Measurements from ENCODE around the gene ZDHHC17.
"Not testable (repeated sequence)": the region's sequence is repeated elsewhere in the genome, so short reads cannot be mapped to it uniquely, and the experiment has no call there.

Gene ZDHHC17, protein sequence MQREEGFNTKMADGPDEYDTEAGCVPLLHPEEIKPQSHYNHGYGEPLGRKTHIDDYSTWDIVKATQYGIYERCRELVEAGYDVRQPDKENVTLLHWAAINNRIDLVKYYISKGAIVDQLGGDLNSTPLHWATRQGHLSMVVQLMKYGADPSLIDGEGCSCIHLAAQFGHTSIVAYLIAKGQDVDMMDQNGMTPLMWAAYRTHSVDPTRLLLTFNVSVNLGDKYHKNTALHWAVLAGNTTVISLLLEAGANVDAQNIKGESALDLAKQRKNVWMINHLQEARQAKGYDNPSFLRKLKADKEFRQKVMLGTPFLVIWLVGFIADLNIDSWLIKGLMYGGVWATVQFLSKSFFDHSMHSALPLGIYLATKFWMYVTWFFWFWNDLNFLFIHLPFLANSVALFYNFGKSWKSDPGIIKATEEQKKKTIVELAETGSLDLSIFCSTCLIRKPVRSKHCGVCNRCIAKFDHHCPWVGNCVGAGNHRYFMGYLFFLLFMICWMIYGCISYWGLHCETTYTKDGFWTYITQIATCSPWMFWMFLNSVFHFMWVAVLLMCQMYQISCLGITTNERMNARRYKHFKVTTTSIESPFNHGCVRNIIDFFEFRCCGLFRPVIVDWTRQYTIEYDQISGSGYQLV

DNA sequence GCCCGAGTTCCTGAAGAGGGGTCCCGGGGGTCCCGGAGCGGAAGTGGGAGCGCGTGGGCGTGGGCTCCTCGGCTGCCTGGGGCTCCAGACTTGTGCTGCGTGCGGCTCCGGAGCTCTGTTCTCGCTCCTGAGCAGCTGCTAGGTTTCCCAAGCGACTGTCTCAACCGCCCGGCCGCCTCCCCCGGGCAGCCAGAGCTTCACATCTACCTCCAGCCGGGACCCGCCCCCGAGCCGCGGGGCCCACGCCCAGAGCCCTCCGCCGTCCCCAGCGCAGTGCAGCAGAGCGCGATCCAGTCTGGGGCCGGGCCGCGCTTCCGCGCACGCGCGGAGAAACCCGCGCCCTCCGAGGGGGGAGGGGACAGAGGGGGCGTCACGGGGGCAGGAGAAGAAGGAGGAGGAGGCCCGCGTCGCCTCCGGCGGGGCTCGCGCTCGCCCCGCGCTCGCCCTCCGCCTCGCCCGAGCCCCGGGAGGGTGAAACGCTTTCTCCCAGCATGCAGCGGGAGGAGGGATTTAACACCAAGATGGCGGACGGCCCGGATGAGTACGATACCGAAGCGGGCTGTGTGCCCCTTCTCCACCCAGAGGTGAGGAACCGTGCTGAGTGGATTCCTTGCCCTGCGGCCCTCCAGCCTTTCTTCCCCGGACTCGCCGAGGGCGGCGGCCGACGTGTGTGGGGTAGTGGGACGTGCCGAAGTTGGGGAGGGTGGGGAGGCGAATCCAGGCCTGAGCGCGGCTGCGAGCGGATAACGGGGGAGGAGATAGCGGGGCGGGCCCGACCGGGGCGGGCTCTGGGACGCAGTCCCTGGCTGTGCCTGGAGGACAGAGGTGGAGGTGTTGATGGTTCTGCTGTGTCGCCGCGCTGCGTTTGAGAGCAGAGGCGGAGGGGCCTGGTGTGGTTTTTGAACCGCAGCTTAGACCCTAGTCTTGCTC, at the start of gene ZDHHC17:
TSS of gene ZDHHC17 (plus strand) at position 370 of the 930 bp plus-strand sequence. CDS start at position 492, 122 bp downstream.
- DNase-seq (ENCODE audit: low spot score), result peak; percentile 96

DNA sequence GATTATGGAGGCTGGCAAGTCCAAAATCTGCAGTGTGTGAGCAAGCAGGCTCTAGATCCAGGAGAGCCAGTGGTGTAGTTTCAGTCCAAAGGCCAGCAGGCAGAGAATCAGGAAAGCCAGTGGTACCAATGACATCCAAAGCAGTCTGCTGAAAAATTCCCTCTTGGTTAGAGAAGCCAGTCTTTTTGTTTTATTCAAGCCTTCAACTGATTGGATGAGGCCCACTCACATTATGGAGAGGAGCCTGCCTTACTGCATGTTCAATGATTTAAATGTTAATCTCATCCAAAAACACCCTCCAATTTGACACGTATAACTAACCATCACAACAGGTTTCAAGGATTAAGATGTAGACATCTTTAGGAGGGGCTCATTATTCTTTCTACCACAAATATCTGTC, 49.5 kb upstream of the ZDHHC17 start:
- no peak for DNase-seq (ENCODE audit: low spot score)

DNA sequence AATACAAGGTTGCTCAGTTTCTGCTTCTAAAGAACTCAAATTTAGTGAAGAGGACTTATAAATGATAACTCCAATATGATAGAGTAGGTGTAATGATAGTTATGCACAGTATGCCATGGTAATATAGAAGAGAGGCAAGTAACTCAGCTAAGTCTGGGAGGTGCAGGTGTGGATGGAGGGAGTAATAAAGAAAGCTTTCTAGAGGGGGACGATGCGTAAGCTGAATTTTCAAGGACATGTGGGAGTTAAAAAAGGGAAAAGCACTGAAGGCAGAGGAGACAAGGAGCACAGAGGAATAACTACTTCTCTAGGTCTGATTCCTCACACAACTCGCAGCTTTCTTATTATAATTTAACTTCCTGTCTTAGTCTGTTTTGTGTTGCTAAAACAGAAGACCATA, 49.1 kb upstream of the ZDHHC17 start:
- no peak for DNase-seq (ENCODE audit: low spot score)

DNA sequence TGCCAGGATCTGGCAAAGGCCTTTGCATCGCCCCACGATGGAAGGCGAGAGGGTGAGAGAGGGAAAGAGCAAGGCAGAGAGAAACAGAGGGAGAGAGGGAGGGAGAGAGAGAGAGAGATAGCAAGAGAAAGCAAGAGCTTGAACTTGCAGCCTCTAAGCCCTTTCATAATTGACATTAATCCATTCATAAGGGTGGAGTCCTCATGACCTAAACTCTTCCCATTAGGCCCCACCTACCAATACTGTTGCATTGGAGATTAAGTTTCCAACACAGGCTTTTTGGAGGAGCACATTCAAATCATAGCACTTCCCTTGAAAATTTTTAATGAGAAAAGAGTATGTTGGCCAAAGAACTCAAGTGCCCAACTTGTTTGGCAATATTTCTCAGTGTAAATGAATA, 48.6 kb upstream of the ZDHHC17 start:
- no peak for DNase-seq (ENCODE audit: low spot score)

DNA sequence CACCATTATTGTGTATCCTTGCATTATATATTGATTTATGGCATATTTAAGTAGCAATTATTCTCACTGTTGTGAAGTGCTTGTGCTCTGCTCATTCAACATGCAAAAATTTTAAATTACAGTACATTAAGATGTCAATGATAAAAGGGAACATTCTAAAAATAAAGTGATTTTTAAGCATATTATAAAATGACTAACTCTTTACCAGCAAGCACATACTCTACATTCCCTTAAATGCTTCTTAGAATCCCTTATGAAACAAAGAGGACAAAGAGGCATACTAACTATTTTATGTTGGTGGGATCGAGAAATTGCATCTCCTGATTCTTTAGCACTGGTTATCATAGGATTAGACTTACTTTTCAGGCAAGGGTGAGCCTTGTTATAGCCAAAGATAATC, 46.6 kb upstream of the ZDHHC17 start:
- no peak for DNase-seq (ENCODE audit: low spot score)

DNA sequence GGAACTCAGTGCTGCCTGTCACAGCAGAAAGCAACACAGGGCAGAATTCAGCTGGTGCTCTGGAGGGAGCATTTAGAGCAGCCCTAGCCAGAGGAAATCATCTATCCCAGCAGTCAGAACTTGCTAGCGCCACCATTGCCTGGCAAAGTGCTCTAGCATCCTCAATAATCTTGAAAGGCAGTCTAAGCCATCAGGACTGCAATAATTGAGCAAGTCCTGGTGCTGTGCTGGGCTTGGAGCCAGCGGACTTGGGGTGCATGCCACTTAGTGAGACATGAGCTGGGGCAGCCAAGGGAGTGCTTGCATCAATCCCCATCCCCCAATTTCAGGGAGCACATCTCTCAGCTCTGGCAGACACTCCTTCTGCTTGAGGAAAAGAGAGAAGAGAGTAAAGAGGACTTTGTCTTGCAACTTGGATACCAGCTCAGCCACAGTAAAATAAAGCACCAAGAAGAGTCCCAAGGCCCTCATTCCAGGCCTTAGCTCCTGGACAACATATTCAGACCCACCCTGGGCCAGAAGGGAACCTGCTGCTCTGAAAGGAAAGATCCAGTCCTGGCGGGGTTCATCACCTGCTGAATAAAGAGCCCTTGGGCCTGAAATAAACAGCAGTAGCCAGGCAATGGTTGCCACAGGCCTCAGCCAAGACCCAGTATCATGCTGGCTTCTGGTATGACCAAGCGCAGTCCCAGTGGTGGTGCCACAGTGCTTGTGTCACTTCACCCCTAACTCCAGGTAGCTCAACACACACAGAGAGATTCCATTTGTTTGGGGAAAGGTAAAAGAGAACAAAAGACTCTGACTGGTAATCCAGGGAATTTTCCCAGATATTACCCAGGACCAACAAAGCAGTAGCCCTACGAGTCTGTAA, 44.5 kb upstream of the ZDHHC17 start:
- DNase-seq (ENCODE audit: low spot score), result no peak

DNA sequence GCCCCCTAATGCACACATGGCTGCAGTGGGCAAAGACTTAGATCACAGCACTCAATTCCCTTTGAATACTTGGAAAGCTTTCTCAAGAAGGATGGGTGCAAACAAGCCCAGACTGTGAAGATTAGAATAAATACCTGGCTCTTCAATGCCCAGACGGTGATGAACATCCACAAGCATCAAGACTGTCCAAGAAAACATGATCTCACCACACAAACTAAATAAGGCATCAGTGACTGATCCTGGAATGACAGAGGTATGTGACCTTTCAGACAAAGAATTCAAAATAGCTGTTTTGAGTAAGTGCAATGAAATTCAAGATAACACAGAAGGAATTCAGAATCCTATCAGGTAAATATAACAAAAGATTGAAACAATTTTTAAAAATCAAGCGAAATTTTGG, 43.8 kb upstream of the ZDHHC17 start:
- no peak for DNase-seq (ENCODE audit: low spot score)

DNA sequence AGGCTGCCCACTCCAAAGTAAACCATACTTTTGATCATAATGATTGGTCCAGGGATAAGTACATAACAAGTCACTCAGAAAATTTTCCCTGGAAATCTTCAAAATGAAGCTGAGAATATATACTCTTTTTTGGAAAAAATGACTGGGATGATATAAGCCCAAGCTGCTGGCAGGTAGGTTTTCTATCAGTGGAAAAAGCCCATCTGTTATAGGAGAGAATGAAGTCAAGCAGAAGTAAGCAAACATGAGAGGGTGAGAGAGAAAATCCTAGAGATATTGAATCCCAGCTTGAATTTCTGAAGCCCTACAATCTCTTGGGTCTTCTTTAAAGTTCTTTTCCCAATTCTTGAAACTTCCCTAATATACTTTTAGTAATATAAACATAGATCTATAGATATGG, 37.3 kb upstream of the ZDHHC17 start:
- DNase-seq (ENCODE audit: low spot score), result no peak

DNA sequence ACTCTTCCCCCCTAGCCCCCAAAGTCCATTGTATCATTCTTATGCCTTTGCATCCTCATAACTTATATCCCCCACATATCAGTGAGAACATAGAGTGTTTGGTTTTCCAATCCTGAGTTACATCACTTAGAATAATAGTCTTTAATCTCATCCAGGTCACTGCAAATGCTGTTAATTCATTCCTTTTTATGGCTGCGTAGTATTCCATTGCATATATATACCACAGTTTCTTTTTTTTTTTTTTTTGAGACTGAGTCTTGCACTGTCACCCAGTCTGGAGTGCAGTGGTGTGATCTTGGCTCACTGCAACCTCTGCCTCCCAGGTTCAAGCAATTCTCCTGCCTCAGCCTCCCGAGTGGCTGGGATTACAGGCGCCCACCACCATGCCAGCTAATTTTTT, 31.7 kb upstream of the ZDHHC17 start:
- not testable (repeated sequence) for DNase-seq (ENCODE audit: low spot score)

DNA sequence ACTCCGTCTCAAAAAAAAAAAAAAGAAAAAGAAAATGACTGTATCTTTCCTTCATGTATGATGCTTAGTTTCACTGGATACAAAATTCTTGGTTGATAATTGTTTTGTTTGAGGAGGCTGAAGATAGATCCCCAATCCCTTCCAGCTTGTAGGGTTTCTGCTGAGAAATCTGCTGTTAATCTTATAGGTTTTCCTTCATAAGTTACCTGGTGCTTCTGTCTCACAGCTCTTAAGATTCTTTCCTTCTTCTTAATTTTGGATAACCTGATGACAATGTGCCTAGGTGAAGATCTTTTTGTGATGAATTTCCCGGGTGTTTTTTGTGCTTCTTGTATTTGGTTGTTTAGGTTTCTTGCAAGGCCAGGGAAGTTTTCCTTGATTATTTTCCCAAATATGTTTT, 26.2 kb upstream of the ZDHHC17 start:
- DNase-seq (ENCODE audit: low spot score), result not testable (repeated sequence)

DNA sequence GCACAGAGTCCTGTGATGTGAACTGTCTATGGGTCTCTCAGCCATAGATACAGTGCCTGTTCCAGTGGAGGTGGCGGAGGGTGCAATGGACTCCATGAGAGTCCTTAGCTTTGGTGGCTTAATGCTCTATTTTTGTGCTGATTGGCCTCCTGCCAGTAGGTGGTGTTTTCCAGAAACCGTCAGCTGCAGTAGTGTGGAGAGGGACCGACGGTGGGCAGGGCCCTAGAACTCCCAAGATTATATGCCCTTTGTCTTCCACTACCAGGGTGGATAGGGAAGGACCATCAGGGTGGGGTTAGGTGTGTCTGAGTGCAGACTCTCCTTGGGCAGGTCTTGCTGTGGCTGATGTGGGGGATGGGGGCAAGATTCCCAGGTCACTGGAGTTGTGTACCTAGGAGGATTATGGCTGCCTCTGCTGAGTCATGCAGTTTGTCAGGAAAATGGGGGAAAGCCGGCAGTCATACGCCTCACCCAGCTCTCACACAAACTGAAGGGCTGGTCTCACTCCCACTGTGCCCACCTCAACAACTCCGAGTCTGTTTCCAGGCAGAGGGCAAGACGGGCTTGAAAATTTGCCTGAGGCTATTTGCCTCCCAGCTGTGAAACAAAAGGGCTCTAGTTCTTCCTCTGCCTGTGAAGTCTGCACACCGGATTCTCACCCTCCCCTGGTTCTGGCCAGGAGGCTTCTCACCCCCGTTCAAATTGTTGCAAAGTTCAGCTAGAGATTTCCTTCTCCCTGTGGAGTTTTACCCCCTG, 24.9 kb upstream of the ZDHHC17 start:
- DNase-seq (ENCODE audit: low spot score), result no peak

DNA sequence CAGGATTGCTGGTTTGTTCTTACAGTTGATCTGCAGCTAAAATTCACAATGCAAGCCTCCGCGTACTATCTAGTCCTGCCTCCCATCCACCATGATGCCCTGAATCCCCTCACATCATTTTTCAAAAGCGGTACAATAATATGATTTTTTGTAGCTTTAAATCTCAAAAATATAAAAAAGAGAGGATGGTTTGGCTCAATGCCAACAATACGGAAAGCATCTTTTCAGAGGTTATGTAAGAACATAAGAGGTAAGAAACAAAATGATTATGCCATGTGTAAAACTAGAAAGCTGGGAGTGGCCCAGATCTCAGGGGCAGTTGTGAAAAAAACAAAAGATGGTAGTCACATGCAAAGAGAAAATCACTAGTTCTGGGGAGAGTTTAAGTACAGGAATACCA, 24.0 kb upstream of the ZDHHC17 start:
- DNase-seq (ENCODE audit: low spot score), result no peak

DNA sequence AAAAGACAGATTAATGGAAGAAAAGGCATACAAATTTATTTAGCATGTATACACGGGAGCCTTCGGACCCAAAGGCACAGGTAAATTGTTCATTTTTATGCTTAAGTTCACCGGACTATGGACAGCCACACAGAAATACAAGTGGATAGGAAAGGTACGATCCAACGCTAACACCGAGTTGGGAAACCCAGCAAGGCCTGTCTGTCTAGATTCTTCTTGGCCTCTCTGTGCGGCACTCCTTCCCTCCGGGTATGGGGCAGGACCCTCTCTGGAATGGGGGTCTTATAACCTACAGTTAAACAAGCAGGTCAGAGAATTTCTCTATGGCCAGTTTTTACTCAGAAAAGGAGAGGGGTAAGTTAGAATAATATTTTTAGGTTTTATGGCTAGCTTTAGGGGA, 23.4 kb upstream of the ZDHHC17 start:
- DNase-seq (ENCODE audit: low spot score), result no peak

DNA sequence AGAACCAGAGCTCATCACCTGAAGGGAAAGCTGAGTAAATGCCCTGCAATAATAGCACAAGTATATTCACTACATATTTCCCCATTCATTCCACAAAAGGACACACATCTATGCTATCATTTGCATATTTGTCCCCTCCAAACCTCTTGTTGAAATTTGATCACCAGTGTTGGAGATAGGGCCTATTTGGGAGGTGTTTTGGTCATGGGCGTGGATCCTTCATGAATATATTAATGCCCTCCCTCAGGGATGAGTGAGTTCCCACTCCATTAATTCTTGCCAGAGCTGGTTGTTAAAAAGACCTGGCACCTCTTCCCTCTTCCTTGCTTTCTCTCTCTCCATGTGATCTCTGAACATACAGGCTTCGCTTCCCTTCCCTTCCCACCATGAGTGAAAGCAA, 18.6 kb upstream of the ZDHHC17 start:
- no peak for DNase-seq (ENCODE audit: low spot score)

DNA sequence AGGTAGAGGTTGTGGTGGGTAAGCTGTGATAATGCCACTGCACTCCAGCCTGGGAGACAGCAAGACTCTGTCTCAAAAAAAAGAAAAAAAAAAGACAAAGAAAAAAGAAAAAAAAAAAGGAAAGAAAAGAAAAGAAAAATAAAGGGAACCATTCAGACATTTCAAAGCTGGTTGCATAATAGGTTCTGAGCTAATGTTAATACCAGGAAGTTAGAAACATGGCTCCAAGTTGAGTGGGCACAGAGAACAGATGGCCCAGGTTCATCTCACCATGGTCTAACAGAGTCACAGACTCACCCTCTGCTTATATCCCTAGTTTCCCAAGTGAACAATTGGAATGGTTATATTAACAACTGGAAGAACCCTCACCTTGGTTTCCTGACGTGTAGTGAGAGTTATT, 17.4 kb upstream of the ZDHHC17 start:
- no peak for DNase-seq (ENCODE audit: low spot score)

DNA sequence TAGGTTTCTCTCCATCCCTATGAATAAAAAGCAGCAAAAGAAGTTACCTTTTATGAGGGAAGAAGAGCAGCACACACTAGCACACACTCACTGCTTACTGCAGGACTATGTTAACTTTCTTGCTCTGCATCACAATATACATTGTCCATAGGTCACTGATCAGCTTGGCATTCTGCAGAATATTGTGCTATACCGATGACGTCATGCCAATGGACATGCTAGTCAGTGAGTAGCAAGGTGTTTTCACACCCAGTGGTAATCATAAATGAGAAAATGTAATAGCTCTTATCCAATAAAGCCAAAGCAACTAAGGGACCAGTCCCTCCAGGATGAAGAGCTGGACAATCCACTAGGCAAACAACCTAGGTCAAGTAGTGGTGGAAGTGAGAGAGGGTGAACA, 16.7 kb upstream of the ZDHHC17 start:
- no peak for DNase-seq (ENCODE audit: low spot score)

DNA sequence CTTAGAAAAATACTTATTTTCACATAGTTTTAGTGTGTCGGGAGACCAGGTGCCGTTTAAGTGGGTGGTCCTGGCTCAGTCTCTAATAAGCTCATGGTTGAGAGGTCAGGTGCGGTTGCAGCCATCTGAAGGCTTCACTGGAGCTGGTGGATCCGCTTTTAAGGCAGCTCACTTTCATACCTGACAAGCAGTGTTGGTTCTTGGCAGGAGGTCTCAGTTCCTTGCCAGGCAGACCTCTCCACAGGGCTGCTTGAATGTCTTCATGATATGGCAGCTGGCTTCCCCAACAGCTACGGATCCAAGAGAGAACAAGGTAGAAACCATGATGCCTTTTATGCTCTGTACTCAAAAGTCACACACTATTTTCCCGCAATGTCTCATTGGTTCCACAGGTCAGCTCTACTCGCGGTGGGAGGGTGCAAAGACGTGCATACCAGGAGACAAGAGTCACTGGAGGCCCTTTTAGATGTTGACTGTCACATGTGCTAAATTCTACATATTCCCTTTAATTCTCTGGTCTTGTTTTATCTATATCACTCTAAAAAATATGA, 8.0 kb upstream of the ZDHHC17 start:
- DNase-seq (ENCODE audit: low spot score), result no peak

DNA sequence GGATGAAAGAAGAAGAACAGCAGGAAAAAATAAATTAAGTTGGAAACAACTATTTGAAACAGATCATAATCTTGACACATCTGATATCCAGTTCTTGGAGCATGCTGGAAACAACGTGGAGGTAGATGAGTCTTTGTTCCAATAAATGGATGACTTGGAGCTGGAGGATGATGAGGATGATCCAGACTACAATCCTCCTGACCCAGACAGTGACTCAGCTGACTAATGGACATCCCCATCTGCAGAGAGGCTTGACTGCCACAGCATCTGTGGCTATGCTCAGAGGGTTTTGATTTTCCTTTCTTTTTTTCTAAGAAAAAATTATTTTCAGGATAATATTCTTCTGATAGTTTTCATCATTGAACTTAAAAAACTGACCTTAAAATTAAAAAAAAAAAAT, 6.2 kb upstream of the ZDHHC17 start:
- no peak for DNase-seq (ENCODE audit: low spot score)

DNA sequence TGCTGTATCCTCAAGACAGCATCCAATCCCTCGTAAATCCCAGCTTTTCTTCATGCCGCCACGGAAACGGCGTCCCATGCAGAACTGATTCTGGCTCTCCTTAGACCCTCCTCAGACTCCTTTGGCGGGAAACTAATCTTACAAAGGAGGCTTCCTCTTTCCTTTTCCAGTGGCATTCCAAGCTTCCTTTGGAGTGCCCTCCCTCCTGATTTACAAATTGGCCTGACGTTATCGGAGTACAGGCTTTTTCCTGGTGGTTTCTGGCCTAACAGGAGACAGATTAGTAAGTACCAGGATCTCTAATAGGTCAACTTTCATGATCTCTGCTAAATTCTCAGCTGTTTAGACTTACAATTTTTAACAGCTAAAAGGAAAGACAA, 1.3 kb upstream of the ZDHHC17 start:
- no peak for DNase-seq (ENCODE audit: low spot score)

DNA sequence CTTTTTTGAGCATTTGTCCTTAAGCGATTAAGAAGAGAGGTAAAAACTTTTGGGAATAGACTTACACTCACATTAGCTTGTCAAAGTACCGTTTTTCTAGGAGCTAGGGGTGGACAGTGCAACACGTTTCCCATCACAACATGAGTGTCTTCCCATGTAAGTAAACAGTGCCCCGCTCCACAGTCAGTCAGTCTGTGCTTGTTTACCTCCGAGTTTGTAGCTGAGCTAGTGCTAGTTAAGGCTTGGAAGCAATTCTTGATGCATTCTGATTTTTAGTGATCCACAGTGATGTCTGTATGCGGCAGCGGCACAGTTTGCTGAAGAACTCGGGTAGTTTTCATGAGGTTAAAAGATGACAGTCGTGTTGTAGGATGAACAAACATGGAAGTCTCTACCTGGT, 941 bp downstream of the ZDHHC17 start:
- peak; percentile 36 for DNase-seq (ENCODE audit: low spot score)

DNA sequence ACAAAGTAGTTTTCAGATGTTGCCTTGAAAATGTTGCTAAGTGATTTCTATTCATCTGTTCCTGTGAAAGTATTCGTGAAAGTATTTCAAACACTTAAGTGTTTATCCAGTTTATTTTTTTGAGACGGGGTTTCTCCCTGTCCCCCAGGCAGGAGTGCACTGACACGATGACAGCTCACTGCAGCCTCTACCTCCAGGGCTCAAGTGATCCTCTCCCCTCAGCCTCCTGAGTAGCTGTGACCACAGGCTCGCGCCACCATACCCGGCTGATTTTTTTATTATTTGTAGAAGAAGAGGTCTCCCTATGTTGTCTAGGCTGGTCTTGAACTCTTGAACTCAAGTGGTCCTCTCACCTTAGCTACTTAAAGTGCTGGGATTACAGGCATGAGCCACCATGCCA, 1.7 kb downstream of the ZDHHC17 start:
- no peak for DNase-seq (ENCODE audit: low spot score)
